Retinal pigment epithelial cell (primary cell): ENCODE data around the gene CHCT1.
"Not testable (repeated sequence)": the region's sequence is repeated elsewhere in the genome, so short reads cannot be mapped to it uniquely, and the experiment has no call there.

ENCODE experiments used
- DNase-seq: peaks from one replicate; pipeline ENCODE4 v3.0.0-alpha.2; 2010; ENCODE audit warnings: low read depth
- H3K4me3 ChIP-seq: 2 replicates; pipeline ENCODE4 v1.5.1; 2011; ENCODE audit warnings: mild to moderate bottlenecking, low read length, control low read depth, moderate library complexity
- CTCF ChIP-seq: conservative IDR thresholded peaks from 2 replicates; pipeline ENCODE4 v1.5.1; 2011; ENCODE audit warnings: low read depth, low read length, control low read depth, inconsistent platforms

Gene CHCT1

GRCh38 chr17:60421273-60422161 lies 772 bp upstream of the CHCT1 start:
- peak; percentile 80 for TF ChIP-seq CTCF

GRCh38 chr17:60423865-60424264 lies 1.6 kb downstream of the CHCT1 start:
- TF ChIP-seq CTCF, result no peak
- no peak overlapping the region for H3K4me3 ChIP-seq
- DNase-seq, result no peak

More at GRCh38 chr17:60421273-60422161, 772 bp upstream of the CHCT1 start:
- H3K4me3 ChIP-seq, result peak overlapping the region; percentile 53
- DNase-seq, result no peak

- no peak for TF ChIP-seq CTCF
- no peak overlapping the region for H3K4me3 ChIP-seq
- no peak for DNase-seq
Observed at GRCh38 chr17:60425626-60426025, 3.3 kb downstream of the CHCT1 start.

GRCh38 chr17:60426596-60426995 lies 4.3 kb downstream of the CHCT1 start:
- H3K4me3 ChIP-seq, result no peak overlapping the region
- no peak for DNase-seq
- TF ChIP-seq CTCF, result no peak

- DNase-seq, H3K4me3 ChIP-seq: not testable (repeated sequence)
Observed at GRCh38 chr17:60428491-60428890, 6.2 kb downstream of the CHCT1 start.

GRCh38 chr17:60430561-60430960 lies 8.3 kb downstream of the CHCT1 start:
- DNase-seq, H3K4me3 ChIP-seq: not testable (repeated sequence)

GRCh38 chr17:60433021-60433997 lies 11.0 kb downstream of the CHCT1 start:
- not testable (repeated sequence) for DNase-seq, H3K4me3 ChIP-seq

- peak; percentile 88 for TF ChIP-seq CTCF
- DNase-seq, result peak; percentile 43
- no peak overlapping the region for H3K4me3 ChIP-seq
Observed at GRCh38 chr17:60435244-60436167, 13.2 kb downstream of the CHCT1 start.
